GM19240 (cell line): ENCODE measurements around the gene CELA2A.
"Not testable (repeated sequence)": the region's sequence is repeated elsewhere in the genome, so short reads cannot be mapped to it uniquely, and the experiment has no call there.

ENCODE experiments used
- DNase-seq: peaks from one replicate; pipeline ENCODE4 v3.0.0; 2011; ENCODE audit warnings: low spot score; ENCODE audit not compliant: insufficient read length

Gene CELA2A

GRCh38 chr1:15444468-15445389 lies 11.8 kb upstream of the CELA2A start:
- no peak for DNase-seq

DNA sequence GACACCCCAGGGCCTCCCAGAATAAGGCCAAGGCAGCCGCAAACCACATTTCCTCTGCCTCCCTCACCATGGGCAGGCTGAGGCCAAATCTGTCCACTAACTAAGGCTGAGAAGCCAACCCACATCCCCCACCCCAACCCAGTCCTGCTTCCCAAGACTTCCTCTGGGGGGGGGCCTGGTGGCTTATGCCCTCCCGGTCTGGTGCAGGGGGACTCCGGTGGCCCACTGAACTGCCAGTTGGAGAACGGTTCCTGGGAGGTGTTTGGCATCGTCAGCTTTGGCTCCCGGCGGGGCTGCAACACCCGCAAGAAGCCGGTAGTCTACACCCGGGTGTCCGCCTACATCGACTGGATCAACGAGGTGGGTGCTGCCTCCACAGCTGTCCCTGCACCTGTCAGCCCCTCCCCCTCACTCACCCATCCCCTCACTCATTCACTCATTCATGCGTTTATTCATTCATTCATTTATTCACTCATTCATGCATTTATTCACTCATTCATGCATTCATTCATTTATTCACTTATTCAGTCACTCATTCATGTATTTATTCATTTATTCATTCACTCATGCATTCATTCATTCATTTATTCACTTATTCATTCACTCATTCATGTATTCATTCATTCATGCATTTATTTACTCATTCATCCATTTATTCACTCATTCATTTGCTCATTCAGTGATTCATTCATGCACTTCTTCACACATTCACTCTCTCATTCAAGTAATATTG lies 11.0 kb upstream of the CELA2A start:
- DNase-seq, result no peak

DNA sequence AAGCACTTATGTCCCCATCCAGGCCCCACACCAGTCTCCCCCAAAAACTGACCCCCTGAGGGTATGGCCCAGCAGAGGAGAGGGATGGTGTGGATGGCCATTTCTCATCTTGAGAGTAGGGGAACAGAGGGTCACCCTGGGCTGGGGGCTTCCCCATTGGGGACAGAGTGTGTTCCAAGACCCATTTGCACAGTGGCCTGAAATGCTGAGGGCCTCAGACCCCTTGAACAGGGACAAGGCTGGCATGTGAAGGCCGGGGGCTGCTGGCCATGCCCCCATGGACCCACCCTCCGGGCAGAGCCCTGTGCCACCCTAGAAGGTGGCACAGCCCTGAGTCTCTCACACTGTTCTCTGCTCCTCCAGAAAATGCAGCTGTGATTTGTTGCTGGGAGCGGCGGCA lies 10.3 kb upstream of the CELA2A start:
- no peak for DNase-seq

DNA sequence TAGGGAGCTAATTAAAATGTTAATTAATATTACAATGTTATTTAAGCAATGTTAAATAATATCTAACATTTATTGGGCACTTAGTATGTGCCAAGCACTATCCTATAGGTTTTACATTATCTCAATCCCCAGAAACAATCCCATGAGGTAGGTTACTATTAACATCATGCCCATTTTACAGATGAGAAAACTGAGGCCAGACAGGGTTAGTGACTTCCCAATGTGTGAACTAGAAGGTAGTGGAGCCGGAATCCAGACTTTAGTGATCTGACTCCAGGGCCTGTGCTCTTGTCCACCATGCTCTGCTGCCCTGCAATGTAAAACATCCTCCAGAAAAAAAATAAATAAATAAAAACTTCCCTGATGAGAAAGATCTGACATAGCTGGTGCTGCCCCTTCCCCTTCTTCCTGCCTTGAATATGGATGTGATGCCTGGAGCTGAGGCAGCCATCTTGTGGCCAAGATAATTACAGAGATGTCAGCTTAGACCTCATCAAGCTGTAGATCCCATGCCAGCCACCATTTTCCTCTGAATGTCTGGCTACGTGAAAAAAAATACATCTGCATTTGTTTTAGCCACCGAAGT lies 7.6 kb upstream of the CELA2A start:
- DNase-seq, result no peak

DNA sequence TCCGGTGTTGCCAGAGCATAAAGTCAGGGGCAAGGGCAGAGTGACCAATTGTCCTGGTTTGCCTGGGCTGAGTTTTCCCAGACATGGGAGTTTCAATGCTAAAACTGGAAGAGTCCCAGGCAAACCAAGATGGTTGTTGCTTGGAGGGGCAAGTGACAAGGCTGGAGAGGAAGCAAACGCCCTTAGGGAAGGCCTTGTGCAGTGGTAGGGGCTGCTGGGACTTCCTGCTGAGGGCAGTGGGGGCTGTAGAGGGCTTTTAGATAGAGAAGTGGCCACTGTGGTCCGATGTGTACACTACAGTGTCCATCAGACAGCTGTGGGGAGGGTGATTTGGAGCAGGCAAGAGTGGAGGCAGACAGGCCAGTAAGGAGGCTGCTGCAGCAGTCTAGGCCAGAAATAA lies 7.0 kb upstream of the CELA2A start:
- no peak for DNase-seq

DNA sequence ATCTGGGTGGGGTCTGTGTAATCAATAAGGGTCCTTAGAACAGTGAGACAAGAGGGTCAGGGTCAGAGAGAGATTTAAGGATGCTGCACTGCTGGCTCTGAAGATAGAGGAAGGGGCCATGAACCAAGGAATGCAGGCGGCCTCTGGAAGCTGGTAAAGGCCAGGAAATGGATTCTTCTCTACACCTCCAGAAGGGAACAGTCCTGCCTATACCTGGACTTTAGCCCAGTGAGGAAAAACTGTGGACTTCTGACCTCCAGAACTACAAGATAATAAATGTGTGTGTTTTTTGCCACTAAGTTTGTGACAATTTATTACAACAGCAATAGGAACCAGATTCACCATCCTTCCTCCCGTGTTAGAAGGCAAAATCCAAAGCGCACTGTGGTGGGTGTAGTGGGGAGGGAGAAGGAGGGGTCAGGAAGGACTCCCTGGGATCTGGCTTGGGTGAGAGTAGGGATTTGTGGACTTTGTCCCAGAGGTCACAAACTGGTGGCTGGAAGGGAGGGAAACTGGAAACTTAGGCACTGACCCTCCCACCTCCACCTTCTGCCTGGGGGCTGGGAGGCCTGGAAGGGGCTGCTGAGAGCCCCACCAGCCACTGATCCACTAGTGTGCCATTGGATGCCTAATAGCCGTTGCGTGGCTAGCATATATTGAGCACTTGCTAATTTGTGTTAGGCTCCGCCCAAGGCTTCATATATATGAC lies 5.4 kb upstream of the CELA2A start:
- DNase-seq, result no peak

- no peak for DNase-seq
Measured at GRCh38 chr1:15452216-15452615, 4.3 kb upstream of the CELA2A start.

DNA sequence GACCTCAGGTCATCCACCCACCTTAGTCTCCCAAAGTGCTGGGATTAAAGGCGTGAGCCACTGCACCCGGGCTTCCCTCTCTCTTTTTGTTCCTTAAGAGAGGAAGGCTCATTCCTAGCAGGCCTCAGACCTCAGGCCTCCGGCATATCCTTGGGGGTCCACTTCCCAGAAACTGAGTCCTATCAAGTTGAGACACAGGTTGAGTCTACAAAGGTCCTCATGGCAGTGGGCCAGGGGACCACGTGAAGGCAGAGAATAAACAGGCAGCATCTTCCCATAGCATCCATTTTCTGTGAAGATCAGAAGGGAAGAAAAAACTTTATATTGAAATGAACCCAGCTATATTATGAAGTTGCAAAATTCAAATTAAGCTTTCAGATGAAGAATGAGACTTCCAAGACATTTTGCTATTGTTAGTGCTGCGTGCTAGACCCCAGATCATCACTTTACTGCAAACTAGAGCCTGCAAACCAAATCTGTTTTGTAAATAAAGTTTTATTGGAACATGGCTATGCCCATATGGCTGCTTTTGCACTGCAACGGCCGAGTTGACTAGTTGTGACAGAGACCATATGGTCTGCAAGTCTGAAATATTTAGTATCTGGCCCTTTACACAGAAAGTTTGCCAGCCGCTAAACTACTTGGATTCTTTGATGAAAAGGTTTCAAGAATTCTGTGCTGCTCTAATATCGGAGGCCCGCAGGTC lies 3.5 kb upstream of the CELA2A start:
- no peak for DNase-seq

DNA sequence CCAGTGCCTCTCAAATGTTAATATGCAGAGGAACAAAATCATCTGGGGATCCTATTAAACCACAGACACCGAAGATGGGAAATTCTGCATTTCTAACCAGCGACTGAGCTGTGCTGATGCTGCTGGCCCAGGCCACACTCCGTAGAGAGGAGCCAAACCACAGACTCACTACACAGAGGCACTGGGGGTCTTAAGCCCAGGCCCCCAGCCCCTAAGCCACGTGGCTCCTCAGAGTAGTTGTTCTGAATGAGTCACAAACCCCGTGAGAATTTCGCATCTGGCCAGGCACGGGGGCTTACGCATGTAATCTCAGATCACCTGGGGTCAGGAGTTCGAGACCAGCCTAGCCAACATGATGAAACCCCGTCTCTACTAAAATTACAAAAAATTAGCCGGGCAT lies 2.8 kb upstream of the CELA2A start:
- no peak for DNase-seq

- DNase-seq, result no peak
Measured at GRCh38 chr1:15454256-15454655, 2.3 kb upstream of the CELA2A start.

DNA sequence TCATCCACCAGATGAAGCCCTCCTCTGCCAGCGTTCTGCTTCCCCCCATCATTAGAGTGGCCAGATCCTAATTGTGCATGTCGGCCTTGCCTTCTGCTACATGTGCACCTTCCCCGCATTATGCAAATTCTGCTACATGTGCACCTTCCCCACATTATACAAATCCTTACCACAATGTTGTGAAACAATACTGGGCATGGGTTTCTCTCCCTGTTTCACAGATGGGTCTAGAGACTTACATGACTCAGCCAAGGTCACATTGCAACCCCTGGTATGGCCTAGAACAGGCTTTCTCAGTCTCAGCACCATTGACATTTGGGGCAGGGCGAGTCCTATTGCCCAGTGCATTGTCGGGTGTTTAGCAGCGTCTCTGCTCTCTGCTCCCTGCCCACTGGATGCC lies 1.0 kb upstream of the CELA2A start:
- no peak for DNase-seq

DNA sequence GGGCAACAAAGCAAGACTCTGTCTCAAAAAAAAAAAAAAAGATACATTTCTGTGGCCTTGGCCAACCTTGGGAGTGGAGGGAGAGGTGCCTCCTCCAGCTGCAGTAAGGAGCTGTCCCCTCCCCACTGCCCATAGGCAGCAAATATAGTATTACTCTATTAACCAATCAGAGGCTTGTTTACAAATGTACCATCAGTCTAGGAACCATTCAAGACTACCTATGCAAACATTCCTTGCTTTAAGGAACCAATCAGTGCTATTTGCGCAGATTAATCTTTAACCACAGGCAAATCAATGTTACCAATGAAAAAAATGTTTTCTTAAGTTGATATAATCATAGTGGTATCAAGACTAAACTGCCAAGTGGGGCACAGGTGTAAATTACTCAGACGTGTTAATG lies 1.1 kb downstream of the CELA2A start:
- no peak for DNase-seq

DNA sequence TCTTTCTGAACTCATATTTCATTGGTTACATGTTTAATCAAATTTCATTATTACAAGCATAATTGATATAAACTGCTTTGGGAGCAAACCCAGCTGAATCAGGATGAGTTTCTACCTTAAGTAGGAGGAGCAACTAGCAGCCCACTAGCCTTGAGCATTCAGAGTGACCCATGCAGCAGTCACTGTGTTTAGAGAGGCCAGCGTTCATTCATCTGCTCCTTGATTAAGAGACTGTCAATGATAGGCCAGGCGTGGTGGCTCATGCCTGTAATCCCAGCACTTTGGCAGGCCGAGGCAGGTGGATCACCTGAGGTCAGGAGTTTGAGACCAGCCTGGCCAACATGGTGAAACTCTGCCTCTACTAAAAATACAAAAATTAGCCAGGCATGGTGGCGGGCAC lies 1.9 kb downstream of the CELA2A start:
- not testable (repeated sequence) for DNase-seq

DNA sequence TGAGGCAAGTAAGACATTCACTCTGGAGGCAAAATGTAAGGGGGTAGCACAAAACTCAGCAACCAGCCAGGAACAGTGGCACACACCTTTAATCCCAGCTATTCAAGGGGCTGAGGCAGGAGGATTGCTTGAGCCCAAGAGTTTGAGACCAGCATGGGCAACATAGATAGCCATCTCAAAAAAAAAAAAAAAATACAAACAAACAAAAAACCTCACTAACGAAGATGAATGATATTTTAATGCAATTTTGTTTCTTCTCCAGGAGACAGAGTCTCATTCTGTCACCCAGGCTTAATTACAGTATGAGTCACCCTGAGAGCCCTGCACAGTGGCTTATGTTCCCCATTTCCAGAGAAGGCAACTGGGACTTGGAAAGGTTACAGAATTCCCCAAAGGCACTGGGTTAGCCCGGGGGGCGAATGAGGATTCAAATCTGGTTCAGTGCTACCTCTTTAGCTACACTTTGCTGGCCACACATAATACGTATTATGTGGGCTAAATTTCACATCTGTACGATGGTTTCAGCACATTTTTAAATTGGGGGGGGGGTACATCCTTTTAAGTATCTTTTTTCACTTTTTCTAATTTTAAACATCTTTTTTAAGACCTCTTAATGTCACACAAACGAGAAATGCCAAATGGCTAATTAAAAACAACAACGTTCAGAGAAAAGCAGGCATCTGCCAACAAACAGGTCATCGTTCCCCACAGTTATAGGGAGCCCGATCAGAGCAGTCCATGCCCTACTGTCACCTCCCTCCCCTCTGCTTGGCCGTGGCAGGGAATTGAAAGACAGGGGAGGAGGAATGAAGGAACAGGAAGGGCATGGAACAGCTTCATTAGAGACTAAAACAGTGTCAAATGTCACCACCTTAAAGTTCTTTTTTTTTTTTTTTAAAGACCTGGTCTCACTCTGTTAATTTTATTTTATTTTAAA lies 3.5 kb downstream of the CELA2A start:
- DNase-seq, result no peak

- DNase-seq, result no peak
Measured at GRCh38 chr1:15460708-15461095, 4.2 kb downstream of the CELA2A start.

- not testable (repeated sequence) for DNase-seq
Measured at GRCh38 chr1:15463064-15463800, 6.7 kb downstream of the CELA2A start.

DNA sequence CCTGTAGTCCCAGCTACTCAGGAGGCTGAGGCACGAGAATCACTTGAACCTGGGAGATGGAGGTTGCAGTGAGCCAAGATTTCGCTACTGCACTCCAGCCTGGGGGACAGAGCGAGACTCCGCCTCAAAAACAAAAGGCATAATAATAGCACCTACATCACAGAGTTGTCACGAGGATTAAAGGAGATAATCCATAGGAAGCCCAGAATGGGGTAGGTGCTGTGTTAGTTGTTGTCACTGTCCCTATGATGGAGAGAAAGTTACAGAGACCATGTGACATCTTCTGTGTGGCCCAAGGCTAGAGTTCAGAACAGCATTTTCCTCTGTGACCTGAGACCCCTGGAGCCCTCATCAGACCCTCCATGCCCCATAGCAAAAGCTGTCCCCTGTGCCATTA lies 7.4 kb downstream of the CELA2A start:
- not testable (repeated sequence) for DNase-seq

- DNase-seq, result no peak
Measured at GRCh38 chr1:15465674-15466073, 9.1 kb downstream of the CELA2A start.

- not testable (repeated sequence) for DNase-seq
Measured at GRCh38 chr1:15466955-15467625, 10.6 kb downstream of the CELA2A start.
